ENCODE data around the gene C1orf52.
"Not testable (repeated sequence)": the region's sequence is repeated elsewhere in the genome, so short reads cannot be mapped to it uniquely, and the experiment has no call there.

Gene C1orf52

GRCh38 chr1:85268801-85269585 is 9.5 kb upstream of the C1orf52 start:
- Mint-ChIP-seq H3K9me3 (no peaks in the 10 kb centered on the region), H3K36me3 (ENCODE audit: low read depth) (peaks cover 67% of the 10 kb centered on the region), H3K4me3 (no peak overlapping the region), H3K27ac (no peak overlapping the region), H3K27me3 (no peaks in the 10 kb centered on the region), H3K4me1 (ENCODE audit: low read depth) (peaks cover 30% of the 10 kb centered on the region)

- peaks cover 56% of the 10 kb centered on the region for H3K36me3 Mint-ChIP-seq (ENCODE audit: low read depth)
- no peak overlapping the region for H3K4me3 Mint-ChIP-seq
- H3K9me3 Mint-ChIP-seq = no peaks in the 10 kb centered on the region
- H3K27ac Mint-ChIP-seq = no peak overlapping the region
- no peaks in the 10 kb centered on the region for H3K27me3 Mint-ChIP-seq
- peaks cover 14% of the 10 kb centered on the region for H3K4me1 Mint-ChIP-seq (ENCODE audit: low read depth)
Observed at GRCh38 chr1:85267313-85267712, 7.9 kb upstream of the C1orf52 start.

GRCh38 chr1:85264150-85264549 is 4.7 kb upstream of the C1orf52 start:
- peaks cover 30% of the 10 kb centered on the region for H3K36me3 Mint-ChIP-seq (ENCODE audit: low read depth)
- no peaks in the 10 kb centered on the region for H3K9me3 Mint-ChIP-seq
- H3K4me3 Mint-ChIP-seq = no peak overlapping the region
- peaks cover 9% of the 10 kb centered on the region for H3K4me1 Mint-ChIP-seq (ENCODE audit: low read depth)
- no peak overlapping the region for H3K27ac Mint-ChIP-seq
- no peaks in the 10 kb centered on the region for H3K27me3 Mint-ChIP-seq

DNA sequence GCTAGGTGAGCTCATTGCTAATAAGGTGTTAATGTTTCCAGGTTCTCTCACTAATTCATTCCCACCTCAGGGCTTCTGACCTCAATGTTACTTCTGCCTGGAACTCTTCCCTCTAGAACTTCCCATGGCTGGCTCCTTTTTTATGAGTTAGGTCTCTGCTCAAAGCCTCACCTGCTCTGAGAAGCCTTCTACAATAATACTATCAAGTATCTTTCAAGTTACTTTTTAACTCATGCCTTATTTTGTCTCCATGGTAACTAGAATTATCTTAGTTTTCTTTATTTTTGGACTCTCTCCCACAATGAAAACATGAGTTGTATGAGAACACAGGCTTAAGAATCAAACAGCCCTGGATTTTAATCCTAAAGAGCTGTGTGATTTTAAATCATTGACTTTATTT is 3.5 kb upstream of the C1orf52 start:
- Mint-ChIP-seq H3K9me3 (no peaks in the 10 kb centered on the region), H3K27ac (no peak overlapping the region), H3K27me3 (no peaks in the 10 kb centered on the region), H3K36me3 (ENCODE audit: low read depth) (peaks cover 34% of the 10 kb centered on the region), H3K4me1 (ENCODE audit: low read depth) (peaks cover 16% of the 10 kb centered on the region), H3K4me3 (no peak overlapping the region)

DNA sequence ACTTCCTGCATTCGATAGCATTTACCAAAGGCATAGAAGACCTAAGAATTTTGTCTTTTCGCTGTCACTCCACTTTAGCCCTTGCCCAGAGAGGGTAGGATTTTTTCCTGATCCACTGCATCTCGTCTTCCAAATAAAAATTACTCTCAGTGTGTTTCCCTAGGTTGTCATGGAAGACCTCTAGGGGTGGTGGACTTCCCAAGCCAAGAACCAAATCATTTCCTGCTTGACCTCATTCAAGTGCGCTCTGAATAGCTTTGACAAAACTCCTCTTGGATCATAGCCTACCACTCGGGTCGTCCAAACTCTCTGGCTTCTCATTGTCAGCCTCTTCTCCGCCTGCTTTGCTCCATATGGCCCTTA is 431 bp upstream of the C1orf52 start:
- Mint-ChIP-seq H3K4me3 (peak overlapping the region; percentile 95), H3K27ac (peak overlapping the region; percentile 49), H3K9me3 (no peaks in the 10 kb centered on the region), H3K36me3 (ENCODE audit: low read depth) (peaks cover 38% of the 10 kb centered on the region), H3K4me1 (ENCODE audit: low read depth) (peaks cover 40% of the 10 kb centered on the region), H3K27me3 (no peaks in the 10 kb centered on the region)

GRCh38 chr1:85258536-85259117 is 835 bp downstream of the C1orf52 start:
- Mint-ChIP-seq H3K4me1 (ENCODE audit: low read depth) (peaks cover 50% of the 10 kb centered on the region), H3K9me3 (no peaks in the 10 kb centered on the region), H3K4me3 (peak overlapping the region; percentile 95), H3K36me3 (ENCODE audit: low read depth) (peaks cover 34% of the 10 kb centered on the region), H3K27me3 (no peaks in the 10 kb centered on the region), H3K27ac (peak overlapping the region; percentile 93)

- H3K27ac Mint-ChIP-seq, H3K4me3 Mint-ChIP-seq, H3K27me3 Mint-ChIP-seq, H3K9me3 Mint-ChIP-seq: not testable (repeated sequence)
- peaks cover 13% of the 10 kb centered on the region for H3K4me1 Mint-ChIP-seq (ENCODE audit: low read depth)
- H3K36me3 Mint-ChIP-seq (ENCODE audit: low read depth) = peaks cover 42% of the 10 kb centered on the region
Observed at GRCh38 chr1:85249042-85249441, 10.4 kb downstream of the C1orf52 start.

- Mint-ChIP-seq H3K4me1 (ENCODE audit: low read depth) (peaks cover 5% of the 10 kb centered on the region), H3K27ac (no peak overlapping the region), H3K27me3 (no peaks in the 10 kb centered on the region), H3K9me3 (peaks cover 4% of the 10 kb centered on the region), H3K4me3 (no peak overlapping the region), H3K36me3 (ENCODE audit: low read depth) (peaks cover 17% of the 10 kb centered on the region)
Observed at GRCh38 chr1:85245891-85246290, 13.6 kb downstream of the C1orf52 start.

- H3K36me3 Mint-ChIP-seq (ENCODE audit: low read depth) = peaks cover 12% of the 10 kb centered on the region
- peaks cover 10% of the 10 kb centered on the region for H3K4me1 Mint-ChIP-seq (ENCODE audit: low read depth)
- no peak overlapping the region for H3K27ac Mint-ChIP-seq
- no peaks in the 10 kb centered on the region for H3K27me3 Mint-ChIP-seq
- peaks cover 2% of the 10 kb centered on the region for H3K9me3 Mint-ChIP-seq
- H3K4me3 Mint-ChIP-seq = no peak overlapping the region
Observed at GRCh38 chr1:85245456-85245855, 14.0 kb downstream of the C1orf52 start.

- H3K9me3 Mint-ChIP-seq = no peaks in the 10 kb centered on the region
- no peaks in the 10 kb centered on the region for H3K27me3 Mint-ChIP-seq
- no peak overlapping the region for H3K4me3 Mint-ChIP-seq
- no peak overlapping the region for H3K27ac Mint-ChIP-seq
- peaks cover 13% of the 10 kb centered on the region for H3K4me1 Mint-ChIP-seq (ENCODE audit: low read depth)
- peaks cover 2% of the 10 kb centered on the region for H3K36me3 Mint-ChIP-seq (ENCODE audit: low read depth)
Observed at GRCh38 chr1:85244271-85245061, 15.0 kb downstream of the C1orf52 start.

- no peak overlapping the region for H3K4me3 Mint-ChIP-seq
- no peaks in the 10 kb centered on the region for H3K36me3 Mint-ChIP-seq (ENCODE audit: low read depth)
- H3K27me3 Mint-ChIP-seq = no peaks in the 10 kb centered on the region
- H3K9me3 Mint-ChIP-seq = no peaks in the 10 kb centered on the region
- H3K27ac Mint-ChIP-seq = no peak overlapping the region
- peaks cover 13% of the 10 kb centered on the region for H3K4me1 Mint-ChIP-seq (ENCODE audit: low read depth)
Observed at GRCh38 chr1:85243372-85243771, 16.1 kb downstream of the C1orf52 start.

DNA sequence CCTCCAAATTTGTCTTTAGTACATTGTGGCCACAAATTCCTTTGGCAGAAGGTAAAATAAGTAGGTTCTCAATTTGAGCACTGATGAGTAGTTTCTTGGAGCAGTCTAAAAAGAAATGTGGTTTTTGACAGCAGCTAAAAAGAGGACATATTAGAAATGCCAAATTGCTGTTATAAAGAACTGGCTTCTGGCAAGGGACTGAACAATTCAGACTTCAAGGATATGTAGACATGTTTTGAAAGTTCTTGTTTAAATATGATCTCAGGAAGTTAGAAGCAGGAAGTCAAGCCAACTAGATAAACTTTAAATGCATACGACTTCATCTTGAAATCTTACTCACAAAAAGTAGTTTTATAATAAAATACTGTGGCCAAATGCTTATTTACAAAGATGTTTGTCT is 18.8 kb downstream of the C1orf52 start:
- Mint-ChIP-seq H3K9me3 (no peaks in the 10 kb centered on the region), H3K36me3 (ENCODE audit: low read depth) (no peaks in the 10 kb centered on the region), H3K4me1 (ENCODE audit: low read depth) (peaks cover 13% of the 10 kb centered on the region), H3K27ac (no peak overlapping the region), H3K4me3 (no peak overlapping the region), H3K27me3 (peaks cover 3% of the 10 kb centered on the region)

DNA sequence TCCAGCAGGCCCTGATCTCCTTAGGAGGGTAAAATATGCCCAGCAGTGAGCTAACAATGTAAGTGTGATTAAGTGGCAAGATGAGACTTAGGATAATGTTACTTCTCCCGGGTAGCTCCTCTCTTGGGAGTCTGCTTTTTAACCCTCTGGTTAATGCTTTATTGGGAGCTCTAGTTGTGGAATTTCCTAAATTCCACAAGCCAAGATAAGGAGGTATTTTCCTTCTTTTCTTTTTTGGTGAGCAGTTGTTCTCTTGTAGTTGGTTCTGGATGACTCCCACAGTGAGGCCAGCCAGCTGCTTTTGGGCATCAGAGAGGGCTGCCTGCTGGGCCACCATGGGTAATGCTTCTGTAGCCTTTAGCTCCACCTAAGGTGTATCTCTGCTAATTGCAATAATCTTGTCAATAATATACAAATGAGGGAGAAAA is 19.3 kb downstream of the C1orf52 start:
- Mint-ChIP-seq H3K4me1 (ENCODE audit: low read depth) (peaks cover 13% of the 10 kb centered on the region), H3K27me3 (peaks cover 3% of the 10 kb centered on the region), H3K36me3 (ENCODE audit: low read depth) (no peaks in the 10 kb centered on the region), H3K4me3 (no peak overlapping the region), H3K9me3 (no peaks in the 10 kb centered on the region), H3K27ac (no peak overlapping the region)

- Mint-ChIP-seq H3K27me3 (peaks cover 3% of the 10 kb centered on the region), H3K9me3 (no peaks in the 10 kb centered on the region), H3K4me3 (no peak overlapping the region), H3K27ac (no peak overlapping the region), H3K4me1 (ENCODE audit: low read depth) (peaks cover 13% of the 10 kb centered on the region), H3K36me3 (ENCODE audit: low read depth) (no peaks in the 10 kb centered on the region)
Observed at GRCh38 chr1:85237613-85238012, 21.8 kb downstream of the C1orf52 start.

DNA sequence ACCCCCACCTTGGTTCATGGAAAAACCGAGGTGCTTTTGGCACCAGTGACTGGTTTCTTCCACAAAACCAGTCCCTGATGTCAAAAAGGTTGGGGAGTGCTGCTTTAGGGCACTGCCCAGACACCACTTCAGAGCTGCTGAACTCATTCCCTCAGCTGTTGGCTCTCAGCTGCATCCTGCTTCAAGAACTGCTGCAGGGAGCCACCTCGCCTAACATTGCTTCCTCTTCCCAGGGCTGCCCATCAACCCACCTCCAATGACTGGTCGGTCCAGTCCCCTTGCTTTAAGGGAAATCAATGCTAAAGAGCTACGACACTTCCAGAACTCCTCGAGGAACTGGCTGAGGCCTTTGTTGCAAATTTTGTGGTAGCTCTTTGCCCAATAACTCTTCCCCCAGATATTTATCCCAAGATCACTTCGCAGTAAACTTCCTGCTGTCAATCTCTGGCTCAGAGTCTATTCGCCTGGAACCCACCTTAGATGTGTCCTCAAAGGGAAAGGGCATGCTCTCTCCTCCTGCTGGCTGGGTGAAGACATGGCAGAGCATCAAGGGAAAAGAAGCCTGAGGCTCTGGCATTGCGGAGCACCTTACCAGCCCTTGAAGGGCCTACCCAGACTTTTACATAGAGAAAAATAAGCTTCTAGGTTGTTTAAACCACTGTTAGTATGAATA is 29.0 kb downstream of the C1orf52 start:
- no peaks in the 10 kb centered on the region for H3K36me3 Mint-ChIP-seq (ENCODE audit: low read depth)
- no peaks in the 10 kb centered on the region for H3K9me3 Mint-ChIP-seq
- no peak overlapping the region for H3K4me3 Mint-ChIP-seq

More for the DNA sequence above, 29.0 kb downstream of the C1orf52 start:
- Mint-ChIP-seq H3K4me1 (ENCODE audit: low read depth) (no peaks in the 10 kb centered on the region), H3K27ac (no peak overlapping the region), H3K27me3 (no peaks in the 10 kb centered on the region)

Data from stimulated activated naive CD8-positive, alpha-beta T cell treated with anti-CD3 and anti-CD28 coated beads, Interleukin-15, Interleukin-2, amounts not matched to agents 100 ng/mL and 50 ng/mL, for 24 hours (primary cell).